Nephron (organoid): Measurements from ENCODE around the gene IFNLR1.

ENCODE experiments used
- H3K27ac Mint-ChIP-seq, 3 experiments: 2 replicates each; pipeline ENCODE4 v1.8.0; 2020; ENCODE audit warnings: mixed read lengths in 3 of 3, mild to moderate bottlenecking in 2 of 3, moderate library complexity in 1 of 3
- H3K27me3 Mint-ChIP-seq: 2 replicates; pipeline ENCODE4 v1.8.0; 2021; ENCODE audit warnings: low read depth, mild to moderate bottlenecking, moderate library complexity, mixed read lengths
- H3K36me3 Mint-ChIP-seq: 2 replicates; pipeline ENCODE4 v1.8.0; 2020; ENCODE audit warnings: low read depth, mixed read lengths
- H3K4me1 Mint-ChIP-seq: 2 replicates; pipeline ENCODE4 v1.8.0; 2020; ENCODE audit warnings: mixed read lengths
- H3K4me3 Mint-ChIP-seq, 3 experiments: 2 replicates each; pipeline ENCODE4 v1.8.0; 2020; ENCODE audit warnings: mild to moderate bottlenecking in 3 of 3, mixed read lengths in 3 of 3, moderate library complexity in 2 of 3
- H3K9me3 Mint-ChIP-seq: 2 replicates; pipeline ENCODE4 v1.8.0; 2020; ENCODE audit warnings: mixed read lengths
- TF ChIP-seq, protein P1 (sequence below), 3 experiments: fragments of 200-600 bp; sonication (generic); IDR thresholded peaks; one replicate each; pipeline ENCODE4 v1.5.0; 2021; ENCODE audit warnings: antibody characterized with exemption in 3 of 3; ENCODE audit not compliant: unreplicated experiment in 3 of 3

Gene IFNLR1

DNA sequence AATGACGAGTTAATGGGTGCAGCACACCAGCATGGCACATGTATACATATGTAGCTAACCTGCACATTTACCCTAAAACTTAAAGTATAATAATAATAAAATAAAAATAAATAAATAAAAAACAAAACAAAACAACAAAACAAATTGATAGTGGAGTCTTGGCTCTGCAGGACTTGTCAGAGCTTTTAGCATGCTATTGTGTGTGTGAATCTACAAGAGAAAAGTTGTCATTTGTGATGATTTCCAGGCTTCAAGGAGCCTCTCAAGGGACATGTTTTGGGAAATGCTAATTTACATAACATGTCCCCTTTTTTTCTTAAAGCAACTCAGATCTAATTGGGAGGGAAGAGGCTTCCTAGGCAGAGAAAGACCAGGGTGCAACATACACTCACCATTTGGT lies 53.3 kb downstream of the IFNLR1 start:
- peaks cover 13% of the 10 kb centered on the region for H3K9me3 Mint-ChIP-seq
- TF ChIP-seq, protein P1, sequence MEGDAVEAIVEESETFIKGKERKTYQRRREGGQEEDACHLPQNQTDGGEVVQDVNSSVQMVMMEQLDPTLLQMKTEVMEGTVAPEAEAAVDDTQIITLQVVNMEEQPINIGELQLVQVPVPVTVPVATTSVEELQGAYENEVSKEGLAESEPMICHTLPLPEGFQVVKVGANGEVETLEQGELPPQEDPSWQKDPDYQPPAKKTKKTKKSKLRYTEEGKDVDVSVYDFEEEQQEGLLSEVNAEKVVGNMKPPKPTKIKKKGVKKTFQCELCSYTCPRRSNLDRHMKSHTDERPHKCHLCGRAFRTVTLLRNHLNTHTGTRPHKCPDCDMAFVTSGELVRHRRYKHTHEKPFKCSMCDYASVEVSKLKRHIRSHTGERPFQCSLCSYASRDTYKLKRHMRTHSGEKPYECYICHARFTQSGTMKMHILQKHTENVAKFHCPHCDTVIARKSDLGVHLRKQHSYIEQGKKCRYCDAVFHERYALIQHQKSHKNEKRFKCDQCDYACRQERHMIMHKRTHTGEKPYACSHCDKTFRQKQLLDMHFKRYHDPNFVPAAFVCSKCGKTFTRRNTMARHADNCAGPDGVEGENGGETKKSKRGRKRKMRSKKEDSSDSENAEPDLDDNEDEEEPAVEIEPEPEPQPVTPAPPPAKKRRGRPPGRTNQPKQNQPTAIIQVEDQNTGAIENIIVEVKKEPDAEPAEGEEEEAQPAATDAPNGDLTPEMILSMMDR (IDR thresholded peaks at IDR 0.05; ENCODE audit: unreplicated experiment in 3 of 3), result no peak
- H3K4me3 Mint-ChIP-seq, result no peak overlapping the region
- H3K27me3 Mint-ChIP-seq, result peaks cover 11% of the 10 kb centered on the region
- H3K27ac Mint-ChIP-seq, result no peak overlapping the region
- no peaks in the 10 kb centered on the region for H3K4me1 Mint-ChIP-seq
- H3K36me3 Mint-ChIP-seq, result no peaks in the 10 kb centered on the region

DNA sequence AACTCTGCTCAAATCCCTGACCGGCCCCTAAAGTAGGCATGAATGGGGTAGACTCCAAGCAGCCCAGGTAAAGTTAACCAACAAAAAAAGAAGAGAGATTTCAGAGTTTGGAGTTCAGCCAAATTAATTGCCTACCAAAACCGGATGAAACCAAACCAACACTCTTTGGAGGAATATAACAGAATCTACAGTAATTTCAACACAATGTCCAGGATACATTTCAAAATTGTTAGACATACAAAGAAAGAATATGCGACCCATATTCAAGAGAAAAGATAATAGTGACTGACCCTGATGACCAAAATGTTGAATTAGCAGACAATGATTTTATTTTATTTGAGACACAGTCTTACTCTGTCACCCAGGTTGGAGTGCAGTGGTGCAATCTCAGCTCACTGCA lies 56.7 kb downstream of the IFNLR1 start:
- Mint-ChIP-seq H3K4me1 (no peaks in the 10 kb centered on the region), H3K27me3 (peaks cover 11% of the 10 kb centered on the region)
- TF ChIP-seq, protein P1 (IDR thresholded peaks at IDR 0.05; ENCODE audit: unreplicated experiment in 3 of 3), result no peak

DNA sequence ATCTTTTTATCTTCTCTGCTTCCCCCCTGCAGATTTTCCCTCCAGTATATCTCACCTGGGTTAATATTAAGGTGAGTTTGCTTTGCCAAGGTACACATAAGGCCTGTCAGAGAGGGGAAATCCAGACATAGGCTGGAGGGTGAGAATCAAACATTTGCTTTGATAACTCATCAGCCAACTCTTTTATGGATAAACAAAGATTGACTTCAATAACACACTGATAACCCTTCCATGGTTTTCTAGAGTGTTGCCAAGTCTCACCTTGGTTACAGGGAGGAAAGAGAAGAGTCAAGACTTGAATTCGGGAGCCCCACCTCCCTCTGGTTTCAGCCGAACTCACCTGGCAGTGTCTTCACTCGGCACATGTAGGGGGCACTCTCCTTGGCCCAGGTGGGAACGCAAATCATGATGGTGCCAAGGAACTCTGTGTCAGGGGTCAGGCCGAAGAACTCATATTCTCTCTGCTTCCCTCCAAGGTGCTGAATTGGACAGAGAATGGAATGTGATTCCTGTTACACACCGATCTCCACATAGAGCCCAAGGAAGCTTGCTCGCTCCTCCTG lies 59.2 kb downstream of the IFNLR1 start:
- Mint-ChIP-seq H3K4me1 (no peaks in the 10 kb centered on the region), H3K9me3 (peaks cover 13% of the 10 kb centered on the region), H3K27ac (no peak overlapping the region), H3K4me3 (no peak overlapping the region), H3K27me3 (peaks cover 11% of the 10 kb centered on the region), H3K36me3 (no peaks in the 10 kb centered on the region)
- TF ChIP-seq, protein P1 (IDR thresholded peaks at IDR 0.05; ENCODE audit: unreplicated experiment in 3 of 3), result no peak

More for the DNA sequence above, 56.7 kb downstream of the IFNLR1 start:
- H3K27ac Mint-ChIP-seq, result no peak overlapping the region
- no peaks in the 10 kb centered on the region for H3K36me3 Mint-ChIP-seq
- no peak overlapping the region for H3K4me3 Mint-ChIP-seq
- peaks cover 13% of the 10 kb centered on the region for H3K9me3 Mint-ChIP-seq

DNA sequence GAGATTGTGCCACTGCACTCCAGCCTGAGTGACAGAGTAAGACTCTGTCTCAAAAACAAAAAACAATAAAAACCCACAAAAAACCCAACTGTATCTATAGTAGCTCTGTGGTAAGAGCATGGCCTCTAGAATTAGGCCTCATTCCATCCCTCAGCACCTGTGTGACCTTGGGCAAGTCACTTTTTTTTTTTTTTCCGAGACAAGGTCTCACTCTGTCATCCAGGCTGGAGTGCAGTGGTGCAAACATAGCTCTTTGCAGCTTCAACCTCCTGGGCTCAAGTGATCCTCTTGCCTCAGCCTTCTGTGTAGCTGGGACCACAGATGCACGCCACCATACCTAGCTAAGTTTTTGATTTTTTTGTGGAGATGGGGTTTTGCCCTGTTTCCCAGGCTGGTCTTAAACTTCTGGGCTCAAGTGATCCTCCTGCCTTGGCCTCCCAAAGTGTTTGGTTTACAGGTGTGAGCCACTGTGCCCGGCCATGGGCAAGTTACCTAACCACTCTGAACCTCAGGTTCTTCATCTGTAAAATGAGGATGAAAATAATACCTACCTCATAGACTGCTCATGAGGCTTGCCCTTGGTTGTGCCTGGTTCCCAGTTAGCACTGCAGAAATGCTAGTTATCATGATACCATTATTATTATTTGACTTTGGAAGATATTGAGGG lies 59.8 kb downstream of the IFNLR1 start:
- Mint-ChIP-seq H3K27ac (no peak overlapping the region), H3K4me3 (no peak overlapping the region), H3K27me3 (peaks cover 8% of the 10 kb centered on the region), H3K9me3 (peaks cover 13% of the 10 kb centered on the region), H3K4me1 (no peaks in the 10 kb centered on the region), H3K36me3 (no peaks in the 10 kb centered on the region)
- TF ChIP-seq, protein P1 (IDR thresholded peaks at IDR 0.05; ENCODE audit: unreplicated experiment in 3 of 3), result no peak

DNA sequence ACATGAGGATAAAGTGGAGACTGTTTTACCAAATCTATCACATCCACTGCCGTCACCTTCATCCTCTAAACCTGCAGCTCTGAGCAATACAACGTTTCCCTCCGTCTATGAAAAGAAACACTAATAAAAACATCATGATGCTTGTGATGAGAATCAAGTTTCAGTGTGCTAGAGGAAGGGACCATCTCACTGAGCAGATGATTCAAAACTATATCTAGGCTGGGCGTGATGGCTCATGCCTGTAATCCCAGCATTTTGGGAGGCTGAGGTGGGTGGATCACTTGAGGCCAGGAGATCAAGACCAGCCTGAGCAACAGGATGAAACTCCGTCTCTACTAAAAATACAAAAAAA lies 60.4 kb downstream of the IFNLR1 start:
- Mint-ChIP-seq H3K27me3 (peaks cover 14% of the 10 kb centered on the region), H3K4me1 (no peaks in the 10 kb centered on the region), H3K27ac (no peak overlapping the region), H3K4me3 (no peak overlapping the region), H3K36me3 (no peaks in the 10 kb centered on the region), H3K9me3 (peaks cover 13% of the 10 kb centered on the region)
- TF ChIP-seq, protein P1 (IDR thresholded peaks at IDR 0.05; ENCODE audit: unreplicated experiment in 3 of 3), result no peak
